GM06990 (cell line): ENCODE measurements around the gene L3MBTL4.

Experiments used
- DNase-seq: peaks from one replicate; pipeline ENCODE4 v3.0.0-alpha.2; 2011; ENCODE audit not compliant: insufficient read length; ENCODE audit errors: extremely low read depth
- H3K27me3 ChIP-seq: replicated peaks from 2 replicates; pipeline ENCODE4 v1.6.0; 2011; ENCODE audit warnings: low read length; ENCODE audit not compliant: control insufficient read depth, insufficient read depth
- H3K36me3 ChIP-seq: 2 replicates; pipeline ENCODE4 v1.5.1; 2011; ENCODE audit warnings: low read length; ENCODE audit not compliant: control insufficient read depth, insufficient read depth
- H3K4me3 ChIP-seq: replicated peaks from 2 replicates; pipeline ENCODE4 v1.5.1; 2011; ENCODE audit warnings: low read depth, mild to moderate bottlenecking, control low read depth, low read length
- TF ChIP-seq, protein P1 (sequence below): IDR thresholded peaks from 2 replicates; pipeline ENCODE4 v1.5.1; 2011; ENCODE audit warnings: low read length, control low read depth, mild to moderate bottlenecking, inconsistent platforms; ENCODE audit not compliant: insufficient read depth, poor library complexity, severe bottlenecking

L3MBTL4 gene

DNA sequence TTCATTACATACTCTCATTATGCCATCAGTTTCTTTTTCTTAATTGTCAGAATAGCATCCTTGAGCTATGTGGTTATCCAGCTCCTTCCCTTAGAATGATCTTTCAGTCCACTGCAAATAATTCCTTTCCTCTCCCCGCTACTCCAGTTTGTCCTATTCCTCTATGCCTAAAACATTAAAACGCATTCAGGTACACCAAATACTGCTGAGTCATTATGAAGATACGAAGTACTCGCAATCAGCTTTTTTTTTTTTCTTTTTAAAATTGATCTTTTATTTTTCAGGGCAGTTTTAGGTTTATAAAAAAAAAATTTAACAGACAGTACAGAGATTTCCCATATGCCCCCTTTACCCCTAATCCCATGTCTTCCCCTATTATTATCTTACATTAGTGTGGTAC, 354.6 kb downstream of the L3MBTL4 start:
- Histone ChIP-seq H3K4me3 (no peak overlapping the region), H3K27me3 (no peaks in the 10 kb centered on the region), H3K36me3 (no peaks in the 10 kb centered on the region)
- no peak for DNase-seq
- TF ChIP-seq, protein P1, sequence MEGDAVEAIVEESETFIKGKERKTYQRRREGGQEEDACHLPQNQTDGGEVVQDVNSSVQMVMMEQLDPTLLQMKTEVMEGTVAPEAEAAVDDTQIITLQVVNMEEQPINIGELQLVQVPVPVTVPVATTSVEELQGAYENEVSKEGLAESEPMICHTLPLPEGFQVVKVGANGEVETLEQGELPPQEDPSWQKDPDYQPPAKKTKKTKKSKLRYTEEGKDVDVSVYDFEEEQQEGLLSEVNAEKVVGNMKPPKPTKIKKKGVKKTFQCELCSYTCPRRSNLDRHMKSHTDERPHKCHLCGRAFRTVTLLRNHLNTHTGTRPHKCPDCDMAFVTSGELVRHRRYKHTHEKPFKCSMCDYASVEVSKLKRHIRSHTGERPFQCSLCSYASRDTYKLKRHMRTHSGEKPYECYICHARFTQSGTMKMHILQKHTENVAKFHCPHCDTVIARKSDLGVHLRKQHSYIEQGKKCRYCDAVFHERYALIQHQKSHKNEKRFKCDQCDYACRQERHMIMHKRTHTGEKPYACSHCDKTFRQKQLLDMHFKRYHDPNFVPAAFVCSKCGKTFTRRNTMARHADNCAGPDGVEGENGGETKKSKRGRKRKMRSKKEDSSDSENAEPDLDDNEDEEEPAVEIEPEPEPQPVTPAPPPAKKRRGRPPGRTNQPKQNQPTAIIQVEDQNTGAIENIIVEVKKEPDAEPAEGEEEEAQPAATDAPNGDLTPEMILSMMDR = no peak

DNA sequence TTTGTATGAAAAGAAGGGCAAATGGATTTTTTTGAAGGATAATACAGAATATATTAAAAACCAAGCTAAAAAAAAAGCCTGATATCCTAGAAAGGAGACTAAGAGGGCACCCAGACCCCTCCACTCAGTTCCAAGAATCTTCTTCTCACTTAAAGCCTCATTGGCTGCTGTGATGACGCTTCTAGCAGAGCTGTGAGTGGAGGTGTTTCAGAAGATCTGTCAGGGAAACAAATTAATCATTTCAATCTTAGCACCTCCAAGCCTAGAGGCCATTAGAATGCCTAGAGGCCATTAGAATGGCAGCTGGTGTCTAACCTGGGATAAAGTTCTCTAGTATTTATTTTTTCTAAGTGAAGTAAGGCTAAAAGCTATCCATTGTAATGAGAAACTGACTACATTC, 355.2 kb downstream of the L3MBTL4 start:
- TF ChIP-seq, protein P1 = no peak
- H3K36me3 ChIP-seq = no peaks in the 10 kb centered on the region
- no peaks in the 10 kb centered on the region for H3K27me3 ChIP-seq
- DNase-seq = no peak
- H3K4me3 ChIP-seq = no peak overlapping the region

DNA sequence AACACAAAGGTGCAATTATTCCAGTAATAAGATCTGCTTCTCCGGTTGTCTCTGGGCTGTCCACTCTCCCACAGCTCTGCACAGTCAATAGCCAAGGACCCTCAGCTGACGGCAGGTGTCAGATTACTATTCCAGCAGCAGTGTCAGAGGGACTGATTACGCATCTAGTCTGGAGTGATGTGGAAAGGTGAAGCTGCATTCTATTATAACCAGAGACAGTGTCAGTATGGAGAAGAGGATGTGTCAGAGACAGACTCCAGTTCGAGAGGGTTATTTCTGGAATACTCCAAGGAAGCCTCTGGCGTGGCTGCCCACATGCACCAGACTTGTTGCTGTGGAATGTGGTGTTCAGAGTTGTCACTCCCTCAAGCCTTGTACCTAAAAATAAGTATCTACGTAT, 355.8 kb downstream of the L3MBTL4 start:
- TF ChIP-seq, protein P1 = no peak
- Histone ChIP-seq H3K4me3 (no peak overlapping the region), H3K27me3 (no peaks in the 10 kb centered on the region), H3K36me3 (no peaks in the 10 kb centered on the region)
- no peak for DNase-seq

DNA sequence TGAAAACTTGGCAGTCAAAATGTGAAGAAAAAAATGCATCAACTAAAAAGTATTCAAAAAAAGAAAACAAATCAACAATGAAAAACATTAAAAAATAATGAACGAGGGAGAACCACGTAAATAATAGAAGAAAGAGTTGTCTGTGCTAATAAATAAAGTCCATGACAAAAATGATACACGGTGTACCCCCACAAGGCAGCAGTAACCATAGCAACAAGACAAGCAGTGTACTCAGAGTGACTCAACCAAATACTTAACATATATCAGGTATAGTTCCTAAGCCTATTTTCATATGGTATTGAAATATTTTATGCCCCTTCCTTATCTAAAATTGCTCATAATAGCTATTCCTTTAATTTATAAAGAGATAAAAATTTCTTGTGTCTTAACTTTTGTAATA, 357.1 kb downstream of the L3MBTL4 start:
- H3K27me3 ChIP-seq = no peaks in the 10 kb centered on the region
- TF ChIP-seq, protein P1 = no peak
- H3K4me3 ChIP-seq = no peak overlapping the region
- no peak for DNase-seq
- H3K36me3 ChIP-seq = no peaks in the 10 kb centered on the region

DNA sequence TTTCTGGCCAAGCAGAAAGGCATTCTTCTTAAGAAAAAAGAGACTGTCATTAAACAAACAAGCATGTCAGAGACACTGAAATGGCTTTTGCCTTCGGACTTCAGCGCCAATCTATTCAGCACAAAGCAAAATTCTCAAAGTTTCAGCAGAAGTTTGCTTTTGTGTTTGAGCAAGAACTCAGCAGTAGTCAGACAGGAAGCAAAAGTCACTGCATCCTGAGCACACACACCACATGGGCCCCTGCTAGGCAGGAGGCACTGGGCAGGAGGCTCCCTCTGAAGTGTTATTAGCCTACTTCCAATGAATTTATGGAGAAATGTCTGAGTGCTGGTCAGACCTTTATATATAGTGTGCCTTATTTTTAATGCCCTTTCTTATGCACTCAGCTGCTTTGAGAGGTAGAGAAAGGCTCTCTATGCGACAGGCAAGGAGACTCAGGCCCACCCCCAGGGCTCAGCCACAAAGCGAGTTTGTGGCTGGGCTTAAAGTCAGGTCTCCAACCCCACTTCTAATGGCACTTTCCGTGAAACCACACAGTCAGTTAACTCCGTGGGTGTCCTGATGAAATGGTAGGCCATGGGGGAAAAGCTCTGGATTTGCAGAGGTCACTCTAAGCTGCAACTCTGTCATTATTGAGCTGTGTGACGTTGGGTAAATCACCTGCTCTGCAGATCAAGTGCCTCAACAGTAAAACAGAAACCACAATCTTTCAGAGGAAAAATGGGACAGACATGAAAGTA, 358.4 kb downstream of the L3MBTL4 start:
- H3K4me3 ChIP-seq = no peak overlapping the region
- peak; percentile 19 for DNase-seq
- TF ChIP-seq, protein P1 = no peak
- H3K27me3 ChIP-seq = no peaks in the 10 kb centered on the region
- no peaks in the 10 kb centered on the region for H3K36me3 ChIP-seq

GRCh38 chr18:6055711-6056110, 359.0 kb downstream of the L3MBTL4 start:
- no peak for DNase-seq
- Histone ChIP-seq H3K27me3 (no peaks in the 10 kb centered on the region), H3K36me3 (no peaks in the 10 kb centered on the region), H3K4me3 (no peak overlapping the region)
- TF ChIP-seq, protein P1 = no peak
